Subcutaneous adipose tissue (tissue), 4 donors: Measurements from ENCODE around the gene EZR. TPM values are rescaled to one million over a fixed set of nuclear protein-coding genes. Genes with fewer than 3 reads are reported as not detected.

Source experiments
- CTCF ChIP-seq: fragments of 450-650 bp; IDR thresholded peaks from one replicate; pipeline ENCODE4 v1.5.1; 2016; ENCODE audit warnings: low read depth, mild to moderate bottlenecking, control low read depth, antibody characterized with exemption, moderate library complexity
- total RNA-seq, 4 donors: library from RNA; depleted of rRNA; stranded (reverse); fragments of >200 nt; gene quantifications; one replicate each; pipeline ENCODE4 v1.1.0, GENCODE V29; 2016

The EZR gene
- total RNA-seq, 4 donors from 2014 or later, result 28.6 to 40.3 (median 33.7) TPM

GRCh38 chr6:158849899-158850806, 31.0 kb upstream of the EZR start:
- no peak for TF ChIP-seq CTCF

GRCh38 chr6:158848490-158848895, 29.3 kb upstream of the EZR start:
- TF ChIP-seq CTCF, result no peak

- no peak for TF ChIP-seq CTCF
Observed at GRCh38 chr6:158847786-158848185, 28.6 kb upstream of the EZR start.

GRCh38 chr6:158847012-158847529, 27.9 kb upstream of the EZR start:
- no peak for TF ChIP-seq CTCF

GRCh38 chr6:158843751-158844683, 24.8 kb upstream of the EZR start:
- no peak for TF ChIP-seq CTCF

- no peak for TF ChIP-seq CTCF
Observed at GRCh38 chr6:158841358-158841757, 22.2 kb upstream of the EZR start.

GRCh38 chr6:158840465-158840864, 21.3 kb upstream of the EZR start:
- TF ChIP-seq CTCF, result no peak
